Trophoblast cell (in vitro differentiated cells and primary cell): Measurements from ENCODE around the gene PARD3B.

Source experiments
- DNase-seq, 2 donors: peaks; one replicate each; pipeline ENCODE4 v3.0.0-alpha.2; 2016
- H2AFZ ChIP-seq: 2 replicates; pipeline ENCODE4 v1.6.1; 2013; ENCODE audit warnings: low read length, moderate library complexity, mild to moderate bottlenecking; ENCODE audit not compliant: insufficient read depth, poor library complexity
- H2AK5ac ChIP-seq: 2 replicates; pipeline ENCODE4 v1.6.1; 2013; ENCODE audit warnings: mild to moderate bottlenecking, low read length
- H2BK120ac ChIP-seq: 2 replicates; pipeline ENCODE4 v1.6.1; 2013; ENCODE audit warnings: low read length, mild to moderate bottlenecking, moderate library complexity; ENCODE audit not compliant: insufficient read depth, poor library complexity
- H2BK12ac ChIP-seq: 2 replicates; pipeline ENCODE4 v1.6.1; 2013; ENCODE audit warnings: mild to moderate bottlenecking, low read length, moderate library complexity
- H2BK5ac ChIP-seq: 2 replicates; pipeline ENCODE4 v1.6.1; 2013; ENCODE audit warnings: low read length, low read depth, moderate library complexity, mild to moderate bottlenecking; ENCODE audit not compliant: poor library complexity
- H3K14ac ChIP-seq: 2 replicates; pipeline ENCODE4 v1.6.1; 2013; ENCODE audit warnings: mild to moderate bottlenecking, low read length
- H3K18ac ChIP-seq: 2 replicates; pipeline ENCODE4 v1.6.1; 2013; ENCODE audit warnings: mild to moderate bottlenecking, low read length
- H3K23ac ChIP-seq: 2 replicates; pipeline ENCODE4 v1.6.1; 2013; ENCODE audit warnings: low read length
- H3K27ac ChIP-seq: 2 replicates; pipeline ENCODE4 v1.5.1; 2013; ENCODE audit warnings: low read depth, mild to moderate bottlenecking, inconsistent platforms, low read length, moderate library complexity
- H3K27me3 ChIP-seq: 2 replicates; pipeline ENCODE4 v1.6.1; 2013; ENCODE audit warnings: inconsistent platforms, mild to moderate bottlenecking, low read length, moderate library complexity; ENCODE audit not compliant: insufficient read depth
- H3K36me3 ChIP-seq, 2 experiments: 1 replicate in 1 of 2; 2 replicates in 1 of 2; pipeline ENCODE4 v1.6.1; 2013; ENCODE audit warnings: low read length in 2 of 2, mild to moderate bottlenecking in 2 of 2, moderate library complexity in 1 of 2; ENCODE audit not compliant: insufficient read depth in 2 of 2, control insufficient read depth in 1 of 2
- H3K4ac ChIP-seq: 2 replicates; pipeline ENCODE4 v1.6.1; 2013; ENCODE audit warnings: low read depth, mild to moderate bottlenecking, low read length, moderate library complexity
- H3K4me1 ChIP-seq, 2 experiments: 1 replicate in 1 of 2; 2 replicates in 1 of 2; pipeline ENCODE4 v1.6.1; 2013; ENCODE audit warnings: low read length in 2 of 2, mild to moderate bottlenecking in 2 of 2, moderate library complexity in 1 of 2; ENCODE audit not compliant: insufficient read depth in 2 of 2, control insufficient read depth in 1 of 2
- H3K4me2 ChIP-seq: 2 replicates; pipeline ENCODE4 v1.6.1; 2013; ENCODE audit warnings: inconsistent platforms, mild to moderate bottlenecking, low read length, moderate library complexity
- H3K4me3 ChIP-seq: 2 replicates; pipeline ENCODE4 v1.5.1; 2013; ENCODE audit warnings: mild to moderate bottlenecking, low read depth, low read length, inconsistent platforms
- H3K79me1 ChIP-seq: one replicate; pipeline ENCODE4 v1.6.1; 2013; ENCODE audit warnings: low read length
- H3K79me2 ChIP-seq: 2 replicates; pipeline ENCODE4 v1.6.1; 2013; ENCODE audit warnings: low read length, mild to moderate bottlenecking; ENCODE audit not compliant: control insufficient read depth, insufficient read depth, poor library complexity
- H3K9ac ChIP-seq: 2 replicates; pipeline ENCODE4 v1.6.1; 2013; ENCODE audit warnings: mild to moderate bottlenecking, low read length
- H3K9me3 ChIP-seq: 2 replicates; pipeline ENCODE4 v1.6.1; 2013; ENCODE audit warnings: low read depth, mild to moderate bottlenecking, control low read depth, inconsistent platforms, low read length; ENCODE audit not compliant: insufficient read depth
- H4K12ac ChIP-seq: 2 replicates; pipeline ENCODE4 v1.6.1; 2013; ENCODE audit warnings: low read depth, mild to moderate bottlenecking, low read length, moderate library complexity
- H4K8ac ChIP-seq: 2 replicates; pipeline ENCODE4 v1.6.1; 2013; ENCODE audit warnings: low read depth, mild to moderate bottlenecking, low read length, moderate library complexity
- H4K91ac ChIP-seq: one replicate; pipeline ENCODE4 v1.6.1; 2013; ENCODE audit warnings: low read depth, mild to moderate bottlenecking, low read length, moderate library complexity
- WGBS: extraction: QIAGEN DNeasy Blood & Tissue Kit; methylation state at CpG from one replicate; pipeline ENCODE4 v1.1.7; 2013; ENCODE audit warnings: missing lambda C conversion rate; ENCODE audit not compliant: insufficient read length, insufficient coverage; ENCODE audit errors: extremely low coverage; 5-methylcytosine and 5-hydroxymethylcytosine counted together

The PARD3B gene

DNA sequence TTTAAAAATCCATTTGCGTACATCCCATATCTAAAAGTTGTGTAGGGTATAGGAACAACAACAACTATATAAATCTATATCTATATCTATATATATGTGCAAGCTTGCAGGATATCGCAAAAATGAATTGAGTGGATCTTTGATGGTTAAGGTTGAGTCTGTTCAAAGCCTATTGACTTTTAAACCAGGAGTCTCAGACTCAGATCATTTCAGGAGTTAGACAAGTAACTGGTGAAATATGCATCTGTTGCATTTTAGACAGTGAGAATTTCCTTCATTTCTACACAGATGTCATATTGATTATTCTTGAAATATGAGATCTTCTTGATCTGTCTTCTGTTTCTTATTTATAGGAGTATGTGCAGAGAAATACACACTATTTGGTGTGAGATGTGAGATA lies 66.5 kb downstream of the PARD3B start:
- H2BK12ac ChIP-seq, result no peak overlapping the region
- no peaks in the 10 kb centered on the region for H3K27me3 ChIP-seq
- H4K12ac ChIP-seq, result no peak overlapping the region
- no peak overlapping the region for H2AFZ ChIP-seq
- no peak overlapping the region for H4K8ac ChIP-seq
- H3K4me1 ChIP-seq, result no peaks in the 10 kb centered on the region
- H3K79me2 ChIP-seq, result no peaks in the 10 kb centered on the region
- H3K9ac ChIP-seq, result no peak overlapping the region
- H3K18ac ChIP-seq, result no peak overlapping the region
- no peak overlapping the region for H3K23ac ChIP-seq
- WGBS, result no CpG with 5 or more reads among the region's 2 CpGs
- H3K36me3 ChIP-seq, result no peaks in the 10 kb centered on the region
- no peak overlapping the region for H3K27ac ChIP-seq
- no peak for DNase-seq
- H2BK120ac ChIP-seq, result no peak overlapping the region
- H3K14ac ChIP-seq, result no peak overlapping the region
- no peaks in the 10 kb centered on the region for H3K79me1 ChIP-seq
- no peaks in the 10 kb centered on the region for H3K9me3 ChIP-seq
- no peak overlapping the region for H3K4ac ChIP-seq
- no peak overlapping the region for H2AK5ac ChIP-seq
- H3K4me2 ChIP-seq, result no peak overlapping the region
- H4K91ac ChIP-seq, result no peak overlapping the region
- H3K4me3 ChIP-seq, result no peak overlapping the region
- no peak overlapping the region for H2BK5ac ChIP-seq

DNA sequence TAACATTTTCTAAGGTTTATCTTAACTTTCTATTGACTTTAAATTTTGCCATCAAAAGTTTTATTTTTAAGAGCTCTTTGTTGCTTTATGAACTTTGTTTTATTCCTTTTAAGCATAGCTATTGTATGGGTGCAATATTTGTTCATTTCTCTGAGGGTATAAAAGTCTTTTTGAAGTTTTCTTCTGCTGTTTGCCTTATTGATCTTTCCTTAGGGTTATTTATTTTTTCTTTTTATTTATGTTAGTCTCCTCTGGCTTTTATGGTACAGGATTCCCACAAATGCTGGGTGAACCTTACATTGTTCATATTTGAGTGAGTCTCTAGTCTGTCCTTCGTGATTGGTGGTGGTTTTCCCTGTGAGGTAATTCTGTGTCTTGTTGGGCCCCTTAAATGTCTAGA lies 68.4 kb downstream of the PARD3B start:
- H3K27me3 ChIP-seq, result no peaks in the 10 kb centered on the region
- WGBS, result no CpG with 5 or more reads among the region's 1 CpG

DNA sequence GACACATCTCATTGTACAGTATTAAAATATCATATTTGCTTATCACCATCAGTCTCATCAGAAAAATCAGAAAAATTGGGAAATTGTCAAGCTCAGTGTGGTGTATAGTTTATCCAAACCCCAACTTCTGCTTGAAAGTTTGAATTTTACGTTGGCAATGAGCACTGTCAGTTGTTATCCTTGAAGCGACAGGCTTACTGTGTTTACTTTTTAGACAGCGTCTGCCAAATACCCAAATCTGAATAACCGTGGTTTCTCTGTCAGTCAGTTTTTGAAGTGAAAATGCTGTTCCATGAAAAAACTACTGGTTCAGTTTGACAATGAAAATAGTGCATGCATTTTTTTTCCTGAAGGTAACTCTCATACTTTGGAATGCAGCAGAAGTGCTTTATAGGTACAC lies 70.2 kb downstream of the PARD3B start:
- no peak for DNase-seq
- Histone ChIP-seq H4K91ac (no peak overlapping the region), H4K12ac (no peak overlapping the region), H3K9me3 (no peaks in the 10 kb centered on the region), H3K4ac (no peak overlapping the region), H3K18ac (no peak overlapping the region), H2BK5ac (no peak overlapping the region), H3K36me3 (no peaks in the 10 kb centered on the region), H3K4me3 (no peak overlapping the region), H3K4me1 (no peaks in the 10 kb centered on the region), H2AFZ (no peak overlapping the region), H3K9ac (no peak overlapping the region), H2BK120ac (no peak overlapping the region), H3K14ac (no peak overlapping the region), H3K23ac (no peak overlapping the region), H3K27ac (no peak overlapping the region), H2AK5ac (no peak overlapping the region), H3K27me3 (no peaks in the 10 kb centered on the region), H4K8ac (no peak overlapping the region), H3K79me1 (no peaks in the 10 kb centered on the region), H3K4me2 (no peak overlapping the region), H3K79me2 (no peaks in the 10 kb centered on the region), H2BK12ac (no peak overlapping the region)
- WGBS, result no CpG with 5 or more reads among the region's 4 CpGs

More for the DNA sequence above, 68.4 kb downstream of the PARD3B start:
- Histone ChIP-seq H3K14ac (no peak overlapping the region), H4K12ac (no peak overlapping the region), H2BK120ac (no peak overlapping the region), H3K79me2 (no peaks in the 10 kb centered on the region), H3K23ac (no peak overlapping the region), H4K91ac (no peak overlapping the region), H3K27ac (no peak overlapping the region), H2BK5ac (no peak overlapping the region), H3K18ac (no peak overlapping the region), H3K4me1 (no peaks in the 10 kb centered on the region), H2AFZ (no peak overlapping the region), H3K4ac (no peak overlapping the region), H3K9ac (no peak overlapping the region), H3K4me2 (no peak overlapping the region), H2AK5ac (no peak overlapping the region), H3K79me1 (no peaks in the 10 kb centered on the region), H3K36me3 (no peaks in the 10 kb centered on the region), H4K8ac (no peak overlapping the region), H3K4me3 (no peak overlapping the region), H2BK12ac (no peak overlapping the region), H3K9me3 (no peaks in the 10 kb centered on the region)
- no peak for DNase-seq

DNA sequence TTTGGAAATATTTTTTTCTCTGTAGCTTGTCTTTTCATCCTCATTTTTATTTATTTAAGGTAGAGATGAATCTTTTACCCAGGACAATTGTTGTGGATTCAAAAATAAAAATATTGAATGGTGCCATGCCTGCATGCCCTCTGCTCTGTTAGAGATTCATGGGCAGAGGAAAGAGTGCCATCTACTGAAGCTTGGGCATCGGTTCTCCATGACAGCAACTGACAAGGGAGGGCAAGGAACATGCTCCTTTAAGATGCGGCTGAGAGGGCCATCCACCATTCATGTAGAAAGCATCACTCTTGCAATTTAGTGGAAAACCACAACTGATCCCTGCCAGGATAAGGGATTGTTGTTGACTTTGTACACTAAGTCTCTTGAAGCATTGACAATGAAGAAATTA lies 79.9 kb downstream of the PARD3B start:
- Histone ChIP-seq H2BK5ac (no peak overlapping the region), H3K4me1 (no peaks in the 10 kb centered on the region), H3K4me3 (no peak overlapping the region), H3K9me3 (no peaks in the 10 kb centered on the region), H2BK12ac (no peak overlapping the region), H3K27me3 (no peaks in the 10 kb centered on the region), H2AFZ (no peak overlapping the region), H3K9ac (no peak overlapping the region), H2AK5ac (no peak overlapping the region), H4K91ac (no peak overlapping the region), H3K4ac (no peak overlapping the region), H3K4me2 (no peak overlapping the region), H4K8ac (no peak overlapping the region), H3K27ac (no peak overlapping the region), H3K79me2 (no peaks in the 10 kb centered on the region), H4K12ac (no peak overlapping the region), H3K79me1 (no peaks in the 10 kb centered on the region), H3K36me3 (no peaks in the 10 kb centered on the region), H3K23ac (no peak overlapping the region), H3K18ac (no peak overlapping the region), H3K14ac (no peak overlapping the region), H2BK120ac (no peak overlapping the region)
- no CpG with 5 or more reads among the region's 2 CpGs for WGBS
- no peak for DNase-seq
